Motor neuron (in vitro differentiated cells): Measurements from ENCODE around the gene GPC3. TPM values are rescaled to one million over a fixed set of nuclear protein-coding genes. Genes with fewer than 3 reads are reported as not detected.

Source experiments
- ATAC-seq, 8 experiments: fragments of 200-7000 bp; cut with Tn5 transposase; replicated peaks in 6 of 8; 2 replicates each; pipeline ENCODE4 v1.8.0; 2021; ENCODE audit warnings: mild to moderate bottlenecking in 8 of 8, moderate library complexity in 8 of 8
- H3K27ac ChIP-seq, 2 donors: fragments of 250-450 bp; sonication (Bioruptor Pico); 2 replicates each; pipeline ENCODE4 v1.9.0; 2021; ENCODE audit warnings: antibody characterized with exemption in 2 of 2, mild to moderate bottlenecking in 2 of 2, moderate library complexity in 1 of 2
- H3K4me1 ChIP-seq, 2 donors: fragments of 250-450 bp; sonication (Bioruptor Pico); replicated peaks in 1 of 2; 2 replicates each; pipeline ENCODE4 v1.6.1; 2021; ENCODE audit warnings: antibody characterized with exemption in 2 of 2, mild to moderate bottlenecking in 2 of 2, moderate library complexity in 1 of 2
- H3K4me3 ChIP-seq, 5 donors: fragments of 250-450 bp; sonication (Bioruptor Pico); 2 replicates each; pipeline ENCODE4 v1.9.0; 2021; ENCODE audit warnings: antibody characterized with exemption in 5 of 5, mild to moderate bottlenecking in 5 of 5, moderate library complexity in 4 of 5
- WGBS, 10 experiments: fragments of 450-650 bp; shearing (Covaris generic); methylation state at CpG; one replicate each; pipeline ENCODE4 v1.0.0; 2022; 5-methylcytosine and 5-hydroxymethylcytosine counted together
- in situ Hi-C, 9 experiments: fragments of 400-800 bp; cut with MboI; loops; one replicate each; pipeline ENCODE4 v1.15.0; 2021; ENCODE audit warnings: low sequenced_read_pairs in 9 of 9, low pct_unique_long_range_greater_than_20kb in 2 of 9; ENCODE audit not compliant: unreplicated experiment in 9 of 9
- total RNA-seq, 8 experiments: library from RNA; unstranded; fragments of 300-600 nt; gene quantifications; 2 replicates each; pipeline versions ENCODE4 v1.2.3 to v1.2.4, GENCODE V29; 2022

GPC3 gene
- total RNA-seq, 8 experiments from 2014 or later = 2.7 to 92.2 (median 3.6) TPM; not detected in 3

DNA sequence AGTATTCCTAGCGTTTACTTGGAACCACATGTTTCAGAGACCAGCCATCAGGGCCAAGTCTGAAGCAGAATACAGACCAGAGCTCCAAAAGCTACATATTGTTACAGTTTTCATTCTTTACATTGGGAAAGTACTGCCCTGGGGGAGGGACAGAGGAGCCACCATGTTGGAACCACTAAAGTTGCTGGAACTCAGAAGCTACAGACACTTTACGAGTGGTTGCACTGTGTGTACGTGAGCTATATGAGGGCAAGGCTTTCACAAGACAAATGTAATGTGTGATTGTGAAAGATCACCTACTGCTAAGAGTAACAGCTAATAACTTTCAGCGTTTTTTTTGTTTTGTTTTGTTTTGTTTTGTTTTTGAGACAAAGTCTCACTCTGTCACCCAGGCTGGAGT, 11.7 kb downstream of the GPC3 start:
- Histone ChIP-seq H3K4me1 (peaks cover 2 to 8% of the 10 kb centered on the region in 2 donors), H3K27ac (no peak overlapping the region), H3K4me3 (no peak overlapping the region)
- ATAC-seq = no peak
- in situ Hi-C loops = no loop called here
- 0 to 100% (median 67%) methylated on average over 1 to 2 of the region's 4 CpGs; no CpG with 5 or more reads in 5 of the 10 experiments for WGBS, 10 experiments

DNA sequence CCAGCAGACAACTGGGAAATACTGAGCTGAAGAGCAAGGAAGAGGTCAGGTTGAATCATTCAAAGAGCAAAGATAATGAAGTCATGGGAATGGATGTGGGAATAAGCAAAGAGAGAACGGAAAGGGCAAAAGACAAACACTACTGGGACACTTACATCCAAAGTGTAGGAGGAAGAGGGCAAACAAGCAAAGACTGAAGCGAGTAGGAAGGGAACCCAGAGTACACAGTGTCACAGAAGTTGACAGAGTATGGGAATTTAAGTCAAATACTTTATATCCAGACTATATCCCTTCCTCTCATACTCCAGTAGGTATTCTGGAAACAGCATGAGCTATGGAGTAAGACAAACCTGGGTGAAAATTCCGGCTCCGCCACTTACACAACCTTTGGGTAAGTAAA, 12.5 kb downstream of the GPC3 start:
- in situ Hi-C loops = no loop called here
- ATAC-seq = no peak
- H3K4me3 ChIP-seq = no peak overlapping the region
- WGBS, 10 experiments = 0 to 90% (median 42%) methylated on average over 1 to 4 of the region's 4 CpGs; no CpG with 5 or more reads in 5 of the 10 experiments
- no peak overlapping the region for H3K27ac ChIP-seq
- H3K4me1 ChIP-seq = peaks cover 2 to 8% of the 10 kb centered on the region in 2 donors

DNA sequence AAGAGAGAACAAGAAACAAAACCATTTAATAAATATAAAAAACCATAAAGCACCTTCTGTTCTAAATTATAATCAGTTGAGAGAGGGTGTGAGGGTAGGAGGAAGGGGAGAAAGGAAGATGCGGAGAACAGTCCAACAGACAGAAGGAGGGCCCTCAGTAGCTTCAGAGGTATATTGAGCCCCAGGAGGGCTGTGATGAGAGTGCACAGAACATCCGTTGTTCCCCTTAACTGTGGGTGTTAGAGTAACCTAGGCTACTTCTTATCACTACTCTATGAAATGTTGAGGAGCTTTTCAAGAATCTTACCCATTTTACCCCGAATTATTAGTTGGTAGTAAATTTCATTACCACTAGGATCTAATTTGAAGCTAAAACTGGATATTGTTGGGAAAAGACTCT, 13.8 kb downstream of the GPC3 start:
- Histone ChIP-seq H3K27ac (no peak overlapping the region), H3K4me1 (peaks cover 2 to 8% of the 10 kb centered on the region in 2 donors), H3K4me3 (no peak overlapping the region)
- in situ Hi-C loops = no loop called here
- WGBS, 10 experiments = 0 to 100% (median 60%) methylated on average over 1 to 2 of the region's 3 CpGs; no CpG with 5 or more reads in 5 of the 10 experiments
- ATAC-seq = no peak

DNA sequence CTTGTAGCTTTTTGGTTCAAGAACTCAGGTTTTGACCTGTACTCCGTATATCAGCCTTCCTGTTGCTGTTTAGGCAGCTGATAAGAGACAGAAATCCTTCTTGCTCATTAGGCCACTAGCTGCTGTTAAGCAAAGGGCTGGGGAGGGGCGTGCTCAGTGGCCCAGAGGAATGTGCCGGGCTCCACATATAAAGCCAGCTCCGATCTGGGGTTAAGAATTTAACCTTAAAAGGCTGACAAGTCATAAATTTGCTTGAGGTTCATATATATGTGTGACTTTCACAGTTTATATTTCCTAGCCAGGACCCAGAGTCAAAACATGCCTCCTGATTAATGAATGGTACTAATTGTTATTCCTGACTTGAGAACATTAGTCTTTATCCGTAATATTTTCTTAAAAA, 15.3 kb downstream of the GPC3 start:
- in situ Hi-C loops = no loop called here
- no peak for ATAC-seq
- WGBS, 10 experiments = 0 to 80% (median 23%) methylated on average over 1 to 5 of the region's 5 CpGs; no CpG with 5 or more reads in 2 of the 10 experiments
- H3K4me3 ChIP-seq = no peak overlapping the region
- peaks cover 2 to 8% of the 10 kb centered on the region in 2 donors for H3K4me1 ChIP-seq
- H3K27ac ChIP-seq = no peak overlapping the region

DNA sequence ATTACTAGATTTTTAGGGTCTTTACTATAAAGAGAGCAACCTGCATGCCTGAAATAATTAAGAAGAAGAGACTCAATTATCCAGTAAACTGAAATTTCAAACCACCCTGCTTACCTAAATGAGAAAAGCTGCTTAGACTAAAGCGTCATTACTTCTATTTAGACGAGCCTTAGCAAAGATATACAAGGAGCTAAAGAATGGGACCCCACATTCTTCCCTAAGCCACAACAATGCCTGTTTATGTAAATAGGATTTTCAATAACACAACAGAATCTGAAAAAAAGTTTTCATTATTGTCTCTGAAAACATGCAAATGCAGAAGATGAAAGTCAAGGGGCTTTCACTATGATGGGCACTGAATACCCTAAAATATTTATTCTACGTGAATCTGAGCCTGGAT, 16.2 kb downstream of the GPC3 start:
- ATAC-seq = no peak
- no peak overlapping the region for H3K4me3 ChIP-seq
- peaks cover 2 to 8% of the 10 kb centered on the region in 2 donors for H3K4me1 ChIP-seq
- in situ Hi-C loops = no loop called here
- H3K27ac ChIP-seq = no peak overlapping the region
- 8 to 50% (median 20%) methylated on average over 1 to 3 of the region's 3 CpGs; no CpG with 5 or more reads in 4 of the 10 experiments for WGBS, 10 experiments

DNA sequence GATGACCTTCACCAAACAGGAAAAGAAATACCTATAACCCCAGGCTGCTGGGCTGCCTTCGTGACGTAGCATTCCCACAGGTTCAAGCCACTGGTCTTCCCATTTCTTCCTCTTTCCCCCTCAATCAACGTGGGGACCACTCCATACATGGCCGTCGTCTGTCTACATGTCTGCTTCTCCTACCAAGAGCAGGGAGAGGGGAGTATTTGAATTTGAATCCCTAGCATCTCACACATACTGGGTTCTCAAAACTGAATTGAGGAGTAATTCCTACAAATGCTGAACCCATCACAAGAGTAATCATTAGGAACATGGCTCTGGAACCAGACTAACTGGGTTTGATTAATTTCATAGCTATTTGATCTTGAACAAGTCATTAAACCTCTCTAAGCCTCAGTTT, 17.3 kb downstream of the GPC3 start:
- 0 to 80% methylated on average over 1 of the region's 5 CpGs; no CpG with 5 or more reads in 8 of the 10 experiments for WGBS, 10 experiments
- in situ Hi-C loops = no loop called here
- Histone ChIP-seq H3K27ac (no peak overlapping the region), H3K4me1 (peaks cover 2 to 8% of the 10 kb centered on the region in 2 donors), H3K4me3 (no peak overlapping the region)
- no peak for ATAC-seq

DNA sequence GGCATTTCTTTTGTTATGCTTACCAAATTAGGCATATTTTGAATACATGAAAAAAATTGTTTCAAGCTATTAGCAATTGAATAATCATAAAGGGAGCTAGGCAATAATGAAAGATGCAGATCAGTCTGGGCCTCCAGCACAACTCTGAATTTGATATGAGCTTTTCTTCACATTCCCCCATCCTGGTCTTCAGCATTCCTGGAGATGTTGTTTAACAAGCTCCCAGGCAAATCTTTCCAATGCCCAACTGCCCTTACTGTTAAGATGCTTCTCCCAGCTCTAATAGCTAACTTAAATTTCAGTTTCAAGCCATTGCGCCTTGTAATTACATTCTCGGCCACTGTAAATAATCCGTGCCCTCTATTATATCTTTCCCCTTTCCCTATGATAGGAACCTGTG, 19.2 kb downstream of the GPC3 start:
- no peak for ATAC-seq
- Histone ChIP-seq H3K4me3 (no peak overlapping the region), H3K27ac (no peak overlapping the region), H3K4me1 (peaks cover 2 to 8% of the 10 kb centered on the region in 2 donors)
- in situ Hi-C loops = no loop called here
- WGBS, 10 experiments = 67 to 82% methylated on average over 3 of the region's 3 CpGs; no CpG with 5 or more reads in 8 of the 10 experiments

DNA sequence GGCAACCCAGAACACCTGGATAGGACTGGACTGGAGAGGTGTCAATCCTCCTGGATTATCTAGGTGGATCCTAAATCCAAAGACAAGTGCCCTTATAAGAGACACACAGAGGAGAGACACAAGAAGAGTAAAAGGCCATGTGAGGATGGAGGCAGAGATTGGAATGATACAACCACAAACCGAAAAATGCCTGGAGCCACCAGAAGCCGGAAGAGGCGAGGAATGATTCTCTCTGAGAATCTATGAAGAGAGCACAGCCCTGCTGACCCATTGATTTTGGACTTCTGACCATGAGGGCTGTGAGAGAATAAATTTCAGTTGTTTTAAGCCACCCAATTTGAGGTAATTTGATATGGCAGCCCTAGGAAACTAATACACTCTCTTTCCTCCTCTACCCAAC, 20.1 kb downstream of the GPC3 start:
- Histone ChIP-seq H3K4me3 (no peak overlapping the region), H3K4me1 (peaks cover 2 to 8% of the 10 kb centered on the region in 2 donors), H3K27ac (no peak overlapping the region)
- WGBS, 10 experiments = 60% methylated on average over 2 of the region's 3 CpGs; no CpG with 5 or more reads in 9 of the 10 experiments
- in situ Hi-C loops = no loop called here
- ATAC-seq = no peak

DNA sequence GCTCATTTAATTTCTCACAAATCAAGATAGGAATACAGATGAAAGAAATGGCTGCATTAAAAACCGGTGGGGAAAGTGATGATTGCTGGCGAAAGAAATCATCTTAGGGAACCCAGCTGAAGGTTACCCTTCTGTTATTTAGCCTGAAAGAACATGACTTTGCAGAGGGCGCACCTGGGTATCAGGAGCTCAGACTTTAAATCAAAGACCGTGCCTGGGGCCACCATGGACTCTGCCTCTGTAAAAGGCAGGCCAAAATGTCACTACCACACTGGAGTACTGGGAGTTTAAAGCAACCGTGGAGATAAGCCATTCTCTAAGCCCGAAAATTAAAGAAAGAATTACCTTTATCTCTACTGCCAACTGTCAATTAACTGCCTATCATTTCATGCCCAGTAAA, 24.3 kb downstream of the GPC3 start:
- Histone ChIP-seq H3K4me1 (no peaks in the 10 kb centered on the region), H3K4me3 (no peak overlapping the region), H3K27ac (no peak overlapping the region)
- in situ Hi-C loops = no loop called here
- no peak for ATAC-seq
- 17 to 80% (median 40%) methylated on average over 1 to 6 of the region's 6 CpGs; no CpG with 5 or more reads in 6 of the 10 experiments for WGBS, 10 experiments

DNA sequence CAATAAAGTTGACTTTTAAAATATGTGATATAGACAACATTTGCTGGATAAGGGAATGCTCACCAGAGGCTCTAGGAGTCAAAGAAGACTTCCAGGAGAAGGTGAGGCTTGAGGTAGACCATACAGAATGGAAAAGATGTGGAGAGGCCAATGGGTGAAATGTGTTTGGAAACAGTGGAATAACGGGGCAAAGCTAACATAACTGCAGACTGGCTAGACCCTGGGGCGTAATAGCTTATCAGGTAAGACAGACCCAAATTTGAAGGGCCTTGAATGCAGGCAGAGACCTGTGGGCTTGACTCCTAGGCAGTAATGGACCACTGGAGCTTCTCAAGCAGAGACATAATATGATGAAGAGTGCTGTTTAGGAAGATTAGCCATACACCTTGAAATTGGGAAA, 25.4 kb downstream of the GPC3 start:
- in situ Hi-C loops = no loop called here
- 17 to 100% (median 50%) methylated on average over 1 to 2 of the region's 2 CpGs; no CpG with 5 or more reads in 7 of the 10 experiments for WGBS, 10 experiments

DNA sequence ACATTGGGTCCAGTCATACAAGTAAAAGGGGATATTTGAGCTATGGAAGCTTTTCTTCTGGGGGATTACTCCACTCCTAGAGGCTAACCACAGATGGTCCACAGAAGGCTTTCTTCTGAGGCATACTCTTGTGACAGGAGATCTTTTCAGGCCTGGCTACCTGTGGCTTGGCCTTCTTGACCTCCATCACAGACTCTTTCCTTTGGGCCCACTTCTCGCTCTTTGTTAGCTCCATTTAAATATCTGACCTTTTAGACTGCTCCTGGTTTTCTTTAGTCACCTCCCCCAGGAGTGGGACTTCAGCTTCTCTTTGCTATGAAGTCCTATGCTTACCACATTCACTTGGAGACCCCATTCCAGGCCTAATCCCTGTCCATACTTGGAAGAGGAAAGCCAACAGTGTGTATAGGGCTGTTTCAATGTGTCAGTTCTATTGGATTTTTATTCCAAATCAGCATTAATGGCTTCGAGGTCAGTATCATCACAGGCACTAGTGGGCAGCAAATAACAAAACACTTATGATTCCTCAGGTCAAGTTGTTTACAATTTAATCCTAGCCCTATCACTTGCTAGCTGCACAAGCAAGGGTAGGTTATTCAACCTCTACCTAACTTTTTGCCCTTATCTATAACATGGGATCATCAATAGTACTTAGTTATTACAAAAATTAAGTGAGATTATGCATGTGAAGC, 26.3 kb downstream of the GPC3 start:
- H3K4me3 ChIP-seq = no peak overlapping the region
- in situ Hi-C loops = no loop called here
- H3K27ac ChIP-seq = no peak overlapping the region
- WGBS, 10 experiments = 0 to 100% (median 58%) methylated on average over 1 to 2 of the region's 2 CpGs; no CpG with 5 or more reads in 7 of the 10 experiments
- no peaks in the 10 kb centered on the region for H3K4me1 ChIP-seq
- ATAC-seq = no peak

More for the DNA sequence above, 25.4 kb downstream of the GPC3 start:
- Histone ChIP-seq H3K4me1 (no peaks in the 10 kb centered on the region), H3K27ac (no peak overlapping the region), H3K4me3 (no peak overlapping the region)
- ATAC-seq = no peak

DNA sequence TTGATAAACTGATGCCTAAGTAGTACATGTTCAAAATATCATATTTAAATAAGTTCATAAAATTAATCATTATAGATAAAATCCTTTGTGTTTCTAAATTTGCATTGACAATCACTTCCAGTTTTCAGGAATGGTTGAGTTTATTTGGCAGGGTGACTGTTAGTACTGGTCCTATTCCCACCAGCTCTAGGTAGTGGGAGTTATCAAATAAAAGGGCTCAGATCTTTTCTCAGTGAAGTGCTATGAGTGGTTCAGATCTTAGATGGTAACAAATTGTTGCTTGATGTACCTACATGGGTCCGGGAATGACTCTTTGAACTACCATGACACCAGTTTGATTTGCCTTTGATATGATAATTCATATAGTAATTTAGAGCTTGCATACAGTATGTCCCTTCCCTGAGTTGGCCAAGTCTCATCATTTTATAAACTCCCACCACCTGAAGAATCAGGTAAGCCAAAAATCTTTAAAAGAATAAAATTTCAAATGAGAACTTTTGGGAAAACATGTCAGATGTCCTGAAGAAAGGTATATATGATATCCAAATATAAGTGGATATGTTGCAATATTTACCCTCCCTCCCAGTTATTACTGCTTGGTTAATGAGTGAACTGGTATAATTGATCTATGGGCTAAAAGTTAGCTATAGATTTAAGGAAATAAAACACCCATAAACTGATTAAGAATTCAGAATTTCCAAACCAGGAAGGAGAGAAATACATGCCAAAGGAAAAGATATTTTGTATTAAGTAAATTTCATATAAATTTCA, 28.6 kb downstream of the GPC3 start:
- WGBS, 10 experiments = 0 to 100% (median 25%) methylated on average over 1 of the region's 1 CpG; no CpG with 5 or more reads in 4 of the 10 experiments
- in situ Hi-C loops = no loop called here

DNA sequence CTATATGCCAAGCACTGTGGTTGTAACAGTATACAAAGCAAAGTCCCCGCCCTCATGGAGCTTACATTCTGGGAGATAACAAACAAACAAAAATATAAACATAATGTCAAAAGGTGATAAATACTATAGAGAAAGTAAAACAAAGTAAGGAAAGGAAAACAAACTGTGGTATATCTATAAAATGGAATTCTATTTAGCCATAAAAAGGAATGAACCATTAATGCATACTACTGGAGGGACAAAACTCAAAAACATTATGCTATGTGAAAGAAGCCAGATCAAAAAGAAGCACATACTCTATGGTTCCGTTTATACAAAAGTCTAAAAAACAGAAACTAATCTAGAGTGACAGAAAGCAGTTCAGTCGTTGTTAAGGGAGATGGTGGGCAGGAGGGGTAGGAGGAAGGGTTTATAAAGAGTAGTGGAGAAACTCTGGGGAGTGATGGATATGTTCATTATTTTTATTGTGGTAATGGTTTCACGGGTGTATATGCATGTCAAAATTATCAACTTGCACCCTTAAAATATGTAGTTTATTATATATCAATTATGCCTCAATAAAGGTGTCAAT, 31.5 kb downstream of the GPC3 start:
- ATAC-seq = no peak
- H3K4me1 ChIP-seq = no peaks in the 10 kb centered on the region
- H3K4me3 ChIP-seq = no peak overlapping the region
- 0 to 100% (median 51%) methylated on average over 1 to 4 of the region's 4 CpGs; no CpG with 5 or more reads in 2 of the 10 experiments for WGBS, 10 experiments
- H3K27ac ChIP-seq = no peak overlapping the region
- in situ Hi-C loops = no loop called here

More for the DNA sequence above, 28.6 kb downstream of the GPC3 start:
- ATAC-seq = no peak
- H3K27ac ChIP-seq = no peak overlapping the region
- no peaks in the 10 kb centered on the region for H3K4me1 ChIP-seq
- H3K4me3 ChIP-seq = no peak overlapping the region
